Adrenal gland (tissue), 12 donors: ENCODE results near the gene METTL15. TPM values are rescaled to one million over a fixed set of nuclear protein-coding genes. Genes with fewer than 3 reads are reported as not detected.

ENCODE experiments used
- DNase-seq, 7 donors: peaks; one replicate each; pipeline ENCODE4 v3.0.0-alpha.2; 2019 to 2020
- H3K27ac ChIP-seq, 5 donors: fragments of 200-600 bp; sonication (generic) in 4 of 5; 1 replicate in 3 of 5; 2 replicates in 2 of 5; pipeline versions ENCODE4 v1.5.1 to v1.8.0; 2016 to 2020; ENCODE audit warnings: mild to moderate bottlenecking in 1 of 5
- H3K27me3 ChIP-seq: fragments of 200-600 bp; 2 replicates; pipeline ENCODE4 v1.8.0; 2021
- H3K36me3 ChIP-seq, 2 donors: fragments of 200-600 bp; replicated peaks in 1 of 2; 1 replicate in 1 of 2; 2 replicates in 1 of 2; pipeline versions ENCODE4 v1.5.1 to v1.8.0; 2018 to 2022
- H3K4me1 ChIP-seq, 2 donors: fragments of 200-600 bp; replicated peaks in 1 of 2; 1 replicate in 1 of 2; 2 replicates in 1 of 2; pipeline versions ENCODE4 v1.5.1 to v1.8.0; 2018 to 2021
- H3K4me3 ChIP-seq, 4 donors: fragments of 200-600 bp; sonication (generic) in 3 of 4; one replicate each; pipeline ENCODE4 v1.5.1; 2016 to 2018
- H3K9me3 ChIP-seq, 3 donors: fragments of 200-600 bp; sonication (generic) in 1 of 3; replicated peaks in 1 of 3; 1 replicate in 2 of 3; 2 replicates in 1 of 3; pipeline versions ENCODE4 v1.5.1 to v1.8.0; 2016 to 2021
- CTCF ChIP-seq, 6 experiments: fragments of 450-650 bp in 4 of 6; fragments of 200-600 bp in 2 of 6; sonication (generic) in 1 of 6; IDR thresholded peaks; 1 replicate in 5 of 6; 2 replicates in 1 of 6; pipeline versions ENCODE4 v1.5.1 to v1.8.0; 2016 to 2021; ENCODE audit warnings: antibody characterized with exemption in 6 of 6, mild to moderate bottlenecking in 2 of 6, moderate library complexity in 1 of 6
- POLR2A ChIP-seq, 2 donors: fragments of 450-650 bp; IDR thresholded peaks; one replicate each; pipeline ENCODE4 v1.6.1; 2017; ENCODE audit warnings: antibody characterized with exemption in 2 of 2, mild to moderate bottlenecking in 2 of 2, moderate library complexity in 1 of 2
- WGBS, 4 donors: extraction: QIAGEN DNeasy Blood & Tissue Kit in 2 of 4; methylation state at CpG; one replicate each; pipeline versions ENCODE4 v1.1.5 to v1.1.7; 2013 to 2017; 5-methylcytosine and 5-hydroxymethylcytosine counted together
- intact Hi-C, 2 donors: fragments of 100-400 bp; cut with DNase I; formaldehyde crosslinking; loops; one replicate each; pipeline versions ENCODE4 v1.14.1 to v1.15.0; 2022 to 2023
- polyA plus RNA-seq, 3 donors: library from polyadenylated mRNA; stranded (reverse); fragments of 200-250 nt in 2 of 3; fragments of 350-450 nt in 1 of 3; fragmentation: Illumina TruSeq in 1 of 3; extraction: RNeasy Lipid Tissue Mini Kit (QIAGEN cat#74804) in 1 of 3; gene quantifications; one replicate each; pipeline ENCODE4 v1.2.3, GENCODE V29; 2013 to 2014
- total RNA-seq, 9 donors: library from RNA; depleted of rRNA in 4 of 9; stranded (reverse); fragments of >200 nt in 4 of 9; fragments of 120-200 nt in 1 of 9; fragmentation: NEBNext Ultra II Directional in 1 of 9; extraction: Animal tissue kit (Norgen Biotek cat#: 25700) in 1 of 9; gene quantifications; one replicate each; pipeline versions ENCODE4 v1.1.0 to v1.2.4, GENCODE V29; 2013 to 2023
- donor health status: healthy with polysubstance abuse.
- donor health status: Bipolar disorder and iron deficiency.
- donor health status: DM: yes; HTN: yes; CAD: no.
- donor health status: DM: no; HTN: no; CAD: no.
- donor health status: DM: no; HTN: no; CAD: no.
- donor health status: DM: yes; HTN: yes; CAD: no.

The METTL15 gene
- total and polyA plus RNA-seq, 12 donors = 7.4 to 45.5 (median 17.3) TPM

GRCh38 chr11:28232649-28233048 is 124.5 kb downstream of the METTL15 start:
- Histone ChIP-seq H3K36me3 (no peaks in the 10 kb centered on the region), H3K9me3 (no peaks in the 10 kb centered on the region), H3K27ac (no peak overlapping the region), H3K4me3 (no peak overlapping the region), H3K27me3 (no peaks in the 10 kb centered on the region), H3K4me1 (no peaks in the 10 kb centered on the region)
- TF ChIP-seq POLR2A (IDR thresholded peaks at IDR 0.05) (no peak), CTCF (IDR thresholded peaks at IDR 0.05) (no peak)
- DNase-seq = no peak
- 86 to 93% (median 90%) methylated on average over 4 of the region's 4 CpGs for WGBS, 4 donors
- intact Hi-C loops = no loop called here

GRCh38 chr11:28241760-28242159 is 133.6 kb downstream of the METTL15 start:
- no peak for DNase-seq
- H3K27me3 ChIP-seq = no peaks in the 10 kb centered on the region
- no peak overlapping the region for H3K27ac ChIP-seq
- no peaks in the 10 kb centered on the region for H3K9me3 ChIP-seq
- H3K36me3 ChIP-seq = no peaks in the 10 kb centered on the region
- H3K4me3 ChIP-seq = no peak overlapping the region
- TF ChIP-seq CTCF (IDR thresholded peaks at IDR 0.05) (no peak), POLR2A (IDR thresholded peaks at IDR 0.05) (no peak)
- peaks cover 6 to 9% of the 10 kb centered on the region in 2 donors for H3K4me1 ChIP-seq
- intact Hi-C loops = no loop called here

- 83 to 89% (median 84%) methylated on average over 4 of the region's 4 CpGs for WGBS, 4 donors
- H3K27me3 ChIP-seq = no peaks in the 10 kb centered on the region
- intact Hi-C loops = no loop called here
- TF ChIP-seq CTCF (IDR thresholded peaks at IDR 0.05) (no peak), POLR2A (IDR thresholded peaks at IDR 0.05) (no peak)
- no peaks in the 10 kb centered on the region for H3K9me3 ChIP-seq
- peaks cover 6 to 9% of the 10 kb centered on the region in 2 donors for H3K4me1 ChIP-seq
- H3K36me3 ChIP-seq = no peaks in the 10 kb centered on the region
- no peak overlapping the region for H3K27ac ChIP-seq
- no peak for DNase-seq
- no peak overlapping the region for H3K4me3 ChIP-seq
These were observed 134.4 kb downstream of the METTL15 start for GRCh38 chr11:28242596-28242995.

- H3K36me3 ChIP-seq = no peaks in the 10 kb centered on the region
- no peak overlapping the region for H3K4me3 ChIP-seq
- no peaks in the 10 kb centered on the region for H3K27me3 ChIP-seq
- WGBS, 4 donors = 77 to 91% (median 86%) methylated on average over 2 of the region's 2 CpGs
- intact Hi-C loops = no loop called here
- peaks cover 6 to 9% of the 10 kb centered on the region in 2 donors for H3K4me1 ChIP-seq
- DNase-seq = no peak
- H3K9me3 ChIP-seq = no peaks in the 10 kb centered on the region
- TF ChIP-seq POLR2A (IDR thresholded peaks at IDR 0.05) = no peak
- no peak overlapping the region for H3K27ac ChIP-seq
These were observed 134.9 kb downstream of the METTL15 start for GRCh38 chr11:28243061-28243460.

GRCh38 chr11:28243581-28243980 is 135.4 kb downstream of the METTL15 start:
- no peak overlapping the region for H3K4me3 ChIP-seq

More at GRCh38 chr11:28243581-28243980, 135.4 kb downstream of the METTL15 start:
- H3K36me3 ChIP-seq = no peaks in the 10 kb centered on the region
- intact Hi-C loops = no loop called here
- peaks cover 6 to 9% of the 10 kb centered on the region in 2 donors for H3K4me1 ChIP-seq
- H3K9me3 ChIP-seq = no peaks in the 10 kb centered on the region
- DNase-seq = no peak
- WGBS, 4 donors = 73 to 83% (median 75%) methylated on average over 2 of the region's 2 CpGs
- H3K27ac ChIP-seq = no peak overlapping the region
- H3K27me3 ChIP-seq = no peaks in the 10 kb centered on the region
- TF ChIP-seq CTCF (IDR thresholded peaks at IDR 0.05) (no peak), POLR2A (IDR thresholded peaks at IDR 0.05) (no peak)
